ENCODE results near the gene POLD4.

Gene POLD4

GRCh38 chr11:67371911-67372320 is 18.6 kb upstream of the POLD4 start:
- FAIRE-seq = no peak
- no peak for DNase-seq (ENCODE audit: low spot score)

DNA sequence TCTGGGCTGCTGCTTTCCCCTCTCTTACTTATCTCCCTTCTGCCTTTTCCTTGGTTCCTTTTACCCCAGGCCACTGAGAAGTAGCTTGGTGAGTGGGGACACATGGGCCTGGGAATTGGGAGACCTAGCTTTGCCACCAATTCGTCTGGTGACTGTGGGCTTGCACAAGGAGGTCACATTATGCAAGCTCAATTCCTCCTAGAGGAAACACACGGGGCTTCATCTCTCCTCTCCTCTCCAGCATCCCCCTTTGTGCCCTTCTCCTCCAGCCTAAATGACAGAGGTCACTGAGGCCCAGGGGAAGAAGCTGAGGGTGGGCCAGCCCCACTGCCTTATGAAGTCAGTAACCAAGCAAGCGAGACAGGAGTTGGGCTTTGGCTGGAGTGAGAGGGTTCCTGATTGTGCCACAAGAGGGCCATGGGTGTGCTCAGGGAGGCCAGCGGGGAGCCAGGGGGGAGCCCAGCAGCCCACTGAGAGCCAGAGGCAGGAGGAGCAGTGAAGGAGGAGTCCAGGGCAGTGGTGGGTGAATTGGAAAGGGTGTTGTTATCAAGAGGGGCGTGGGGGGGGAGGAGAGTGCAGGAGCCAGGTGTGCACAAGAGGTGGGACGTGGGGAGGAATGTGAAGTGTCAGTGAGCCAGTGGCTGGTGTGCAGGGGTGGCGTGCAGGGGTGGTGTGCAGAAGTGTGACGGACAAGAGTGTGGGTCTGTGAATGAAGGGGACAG is 18.0 kb upstream of the POLD4 start:
- FAIRE-seq (peak; percentile 49), DNase-seq (ENCODE audit: low spot score) (peak; percentile 72)

DNA sequence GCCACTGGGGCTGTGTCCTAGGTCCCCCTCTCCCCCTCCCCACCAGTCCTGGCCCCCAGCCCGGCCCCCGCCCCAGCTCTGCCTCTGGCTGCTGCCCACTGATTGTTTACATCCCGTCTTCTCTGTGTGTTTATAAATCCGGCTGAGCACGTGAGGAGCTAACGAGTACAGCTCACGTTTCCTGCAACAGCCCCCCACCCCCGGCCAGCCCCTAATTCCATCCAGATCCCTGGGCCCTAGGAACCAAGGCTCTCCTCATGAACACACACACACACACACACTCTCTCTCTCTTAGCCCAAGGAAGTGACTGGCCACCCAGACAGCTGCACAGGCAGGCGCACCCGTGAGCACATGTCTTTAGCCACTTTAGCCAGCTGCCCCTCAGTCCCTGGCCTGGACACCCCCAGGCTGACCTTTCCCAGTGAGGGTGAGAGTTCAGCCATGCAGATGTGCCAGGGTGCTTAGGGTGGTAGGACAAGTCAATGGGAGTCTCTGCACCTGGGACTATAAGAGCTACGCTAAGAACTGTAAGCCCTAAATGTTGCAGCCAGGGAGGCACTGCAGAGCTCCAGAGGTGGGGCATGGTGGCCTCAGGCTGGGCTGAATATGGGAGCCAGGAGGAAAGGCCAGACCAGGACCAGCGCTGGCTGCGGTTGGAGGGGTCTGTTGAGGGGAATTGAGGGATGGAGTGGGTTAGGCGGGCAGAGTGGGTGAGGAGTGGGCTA is 17.2 kb upstream of the POLD4 start:
- FAIRE-seq = no peak
- no peak for DNase-seq (ENCODE audit: low spot score)

DNA sequence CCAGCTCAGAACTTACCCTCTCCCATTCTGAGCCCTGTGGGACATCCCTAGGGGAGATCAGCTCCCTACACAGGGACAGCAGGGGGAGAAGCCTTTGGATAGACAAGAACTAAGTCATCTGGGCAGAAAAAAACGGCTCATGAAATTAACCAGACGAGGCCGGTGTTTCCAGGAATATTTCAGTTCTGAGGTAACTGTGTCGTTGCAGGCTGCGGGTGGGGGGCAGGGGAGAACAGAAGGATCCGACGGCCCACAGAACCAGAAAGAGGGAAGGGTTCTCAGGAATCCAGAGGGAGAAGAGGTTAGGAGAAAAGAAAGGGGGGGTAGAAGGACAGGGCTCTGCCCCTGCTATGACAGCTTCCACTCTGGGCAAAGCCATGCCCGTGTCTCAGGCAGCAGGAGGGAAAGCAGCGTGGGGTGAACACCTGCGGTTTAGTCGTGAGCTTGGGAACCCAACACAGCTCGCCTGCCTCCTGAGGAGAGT is 16.5 kb upstream of the POLD4 start:
- FAIRE-seq = no peak
- DNase-seq (ENCODE audit: low spot score) = peak; percentile 40

DNA sequence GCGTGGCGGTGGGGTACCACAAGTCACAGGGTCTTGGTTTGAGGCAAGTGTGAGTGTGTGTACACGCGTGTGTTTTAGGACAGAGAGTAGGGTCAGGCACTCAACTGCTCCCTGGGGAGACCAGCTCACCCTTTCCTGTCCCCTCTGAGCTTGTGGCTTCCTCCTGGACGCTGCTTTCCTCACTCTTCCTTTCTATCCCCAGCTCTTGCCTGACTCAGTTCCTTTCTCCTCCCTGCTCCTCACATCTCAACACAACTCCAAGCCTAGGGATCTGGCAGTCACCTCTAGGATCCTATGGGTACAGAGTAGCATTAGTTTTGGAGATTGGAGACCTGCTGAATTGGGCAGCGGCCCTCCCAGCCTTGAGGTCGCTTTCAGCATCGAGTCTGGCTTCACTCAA is 15.9 kb upstream of the POLD4 start:
- DNase-seq (ENCODE audit: low spot score) (no peak), FAIRE-seq (no peak)

GRCh38 chr11:67368621-67369020 is 15.3 kb upstream of the POLD4 start:
- DNase-seq (ENCODE audit: low spot score) = no peak
- no peak for FAIRE-seq

GRCh38 chr11:67367761-67368227 is 14.4 kb upstream of the POLD4 start:
- no peak for FAIRE-seq
- no peak for DNase-seq (ENCODE audit: low spot score)

- FAIRE-seq (no peak), DNase-seq (ENCODE audit: low spot score) (no peak)
These were observed 13.8 kb upstream of the POLD4 start for GRCh38 chr11:67366961-67367760.

- FAIRE-seq (no peak), DNase-seq (ENCODE audit: low spot score) (no peak)
These were observed 13.2 kb upstream of the POLD4 start for GRCh38 chr11:67366546-67366945.

- DNase-seq (ENCODE audit: low spot score) = no peak
- no peak for FAIRE-seq
These were observed 12.5 kb upstream of the POLD4 start for GRCh38 chr11:67365736-67366444.

- DNase-seq (ENCODE audit: low spot score) = no peak
- no peak for FAIRE-seq
These were observed 11.7 kb upstream of the POLD4 start for GRCh38 chr11:67364783-67365722.

DNA sequence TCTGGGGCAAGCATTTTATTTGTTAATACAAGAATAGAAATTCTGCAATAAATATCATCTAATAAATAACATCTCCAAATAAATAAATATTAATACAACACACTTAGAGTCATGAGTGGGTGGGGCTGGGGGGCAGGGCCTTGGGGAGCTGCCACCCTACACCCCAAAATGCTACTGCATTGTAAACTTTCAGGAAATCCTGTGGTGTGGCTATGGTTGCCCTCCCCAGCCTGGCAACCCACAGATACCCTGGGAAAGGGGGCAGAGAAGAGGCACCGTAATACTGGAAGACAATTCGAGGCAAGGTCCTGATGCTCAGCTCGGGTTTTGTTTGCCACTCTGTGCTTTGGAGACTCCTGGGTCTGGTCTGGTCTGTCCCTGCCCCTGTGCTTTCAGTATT is 10.8 kb upstream of the POLD4 start:
- no peak for DNase-seq (ENCODE audit: low spot score)
- no peak for FAIRE-seq

DNA sequence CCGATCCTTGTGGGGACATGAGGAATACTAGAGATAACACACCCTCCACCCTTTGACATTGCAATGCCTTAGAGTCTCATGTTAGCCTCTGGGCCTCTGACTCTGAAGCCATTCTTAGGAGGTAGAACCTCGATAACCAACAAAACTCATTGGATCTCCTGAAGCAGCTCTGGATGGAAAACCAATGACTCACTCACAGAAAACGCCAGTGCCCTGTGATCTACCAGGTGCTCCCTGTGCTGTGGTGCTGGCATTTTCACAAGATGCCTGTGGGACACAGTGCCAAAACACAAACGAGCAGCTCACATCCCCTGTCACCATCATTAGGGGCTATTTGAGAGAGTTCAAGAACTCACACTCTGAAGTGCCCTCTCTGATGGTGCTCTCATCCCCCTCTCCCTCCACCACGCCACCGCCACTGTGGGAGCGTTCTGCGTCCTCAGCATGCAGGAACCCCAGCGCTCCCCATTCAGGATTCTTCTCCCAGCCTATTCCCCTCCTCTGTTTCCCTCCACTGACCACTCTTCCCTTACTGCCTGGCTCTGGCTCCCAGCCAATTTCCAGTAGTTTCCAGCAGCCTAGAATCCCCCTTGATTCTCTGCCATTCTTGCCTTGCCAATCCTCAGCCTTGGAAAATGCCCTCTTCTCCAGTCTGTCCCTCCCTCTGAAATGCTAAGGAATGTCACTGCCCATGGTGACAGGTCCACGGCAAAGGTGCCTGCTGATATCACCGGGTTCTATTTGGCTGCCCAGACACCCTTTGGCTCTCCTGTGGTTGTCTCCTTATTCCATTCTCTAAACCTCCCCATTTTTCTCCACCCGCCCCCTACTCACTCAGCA is 4.7 kb upstream of the POLD4 start:
- FAIRE-seq (no peak), DNase-seq (ENCODE audit: low spot score) (peak; percentile 67)

DNA sequence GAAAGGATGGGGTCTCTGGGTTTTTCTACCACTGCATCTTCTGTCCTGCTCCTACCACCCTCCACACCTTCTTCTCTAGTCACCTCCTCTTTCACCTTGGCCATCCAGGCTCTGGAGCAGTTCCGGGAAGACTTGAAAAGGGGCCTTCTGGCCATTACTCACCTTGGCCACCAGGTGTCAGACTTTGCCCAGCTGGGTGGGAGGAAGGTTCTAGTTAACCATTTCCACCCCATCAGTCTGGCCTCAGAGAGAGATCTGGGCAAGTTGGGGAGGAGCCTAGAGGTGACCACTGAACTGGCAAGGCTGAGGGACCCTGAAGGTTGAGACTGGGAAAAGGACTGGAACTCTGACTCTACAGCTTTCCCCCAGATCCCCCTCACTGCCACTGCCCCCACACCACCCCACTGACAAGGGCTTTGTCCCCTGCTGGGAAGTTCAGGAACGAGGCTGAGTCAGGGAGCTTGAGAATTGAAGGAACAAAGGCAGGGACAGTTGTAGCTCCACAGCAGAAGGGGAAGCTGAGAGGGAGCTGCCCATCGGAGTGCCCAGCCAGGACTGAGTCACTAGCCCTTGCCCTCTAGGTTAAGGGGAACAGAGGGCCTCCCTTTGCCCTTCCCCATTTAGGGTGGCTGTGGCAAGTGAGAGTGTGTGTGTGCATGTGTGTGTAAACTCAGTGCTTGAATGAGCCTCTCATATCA is 3.7 kb upstream of the POLD4 start:
- no peak for FAIRE-seq
- DNase-seq (ENCODE audit: low spot score) = peak; percentile 81

GRCh38 chr11:67356387-67356863 is 3.1 kb upstream of the POLD4 start:
- FAIRE-seq (no peak), DNase-seq (ENCODE audit: low spot score) (no peak)

DNA sequence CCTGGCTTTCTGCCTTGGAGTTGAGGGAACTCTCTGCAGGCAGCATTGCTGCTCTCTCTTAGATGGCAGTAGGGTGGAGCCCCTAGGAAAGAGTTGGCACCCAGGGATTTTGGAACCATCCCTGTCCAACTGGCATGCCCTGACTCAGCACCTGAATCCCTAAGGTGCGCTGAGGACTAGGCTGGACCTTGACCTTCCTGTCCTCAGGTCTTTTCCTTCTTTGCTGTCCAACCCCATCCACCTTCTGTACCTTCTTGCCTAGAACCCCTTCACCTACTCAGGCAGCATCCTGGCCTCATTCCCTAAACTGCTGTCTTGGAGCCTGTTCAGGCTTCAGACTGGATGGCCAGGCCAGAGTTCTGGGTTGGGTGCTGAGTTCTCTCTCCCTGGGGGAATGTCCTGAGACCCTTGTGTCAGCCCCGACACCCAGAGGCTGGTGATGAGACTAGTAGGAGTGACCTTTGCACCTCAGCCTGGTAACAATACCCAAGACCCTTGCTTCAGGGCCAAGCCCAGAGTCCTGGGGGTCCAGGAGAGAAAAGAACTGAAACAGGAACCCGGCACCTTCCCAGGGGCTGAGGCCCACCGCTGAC is 2.5 kb upstream of the POLD4 start:
- no peak for FAIRE-seq

GRCh38 chr11:67355023-67355793 is 1.9 kb upstream of the POLD4 start:
- DNase-seq (ENCODE audit: low spot score) (no peak), FAIRE-seq (no peak)

More for the DNA sequence above, 2.5 kb upstream of the POLD4 start:
- no peak for DNase-seq (ENCODE audit: low spot score)
